ENCODE data around the gene CNGB1.
"Not testable (repeated sequence)": the region's sequence is repeated elsewhere in the genome, so short reads cannot be mapped to it uniquely, and the experiment has no call there.

The CNGB1 gene

GRCh38 chr16:57918994-57919393 lies 51.9 kb downstream of the CNGB1 start:
- Histone ChIP-seq H3K4me2 (ENCODE audit: low read length) (no peak overlapping the region), H3K36me3 (ENCODE audit: insufficient read depth, low read length) (no peaks in the 10 kb centered on the region), H3K4me3 (ENCODE audit: low read length) (no peak overlapping the region), H3K9me3 (replicated peaks; ENCODE audit: low read length) (no peaks in the 10 kb centered on the region), H3K4me1 (ENCODE audit: control insufficient read depth, insufficient read depth, low read length) (no peaks in the 10 kb centered on the region), H3K27me3 (ENCODE audit: control insufficient read depth, insufficient read depth, low read length) (peaks cover 54% of the 10 kb centered on the region), H3K9ac (ENCODE audit: low read depth, low read length) (no peak overlapping the region)

- Histone ChIP-seq H3K27me3 (ENCODE audit: control insufficient read depth, insufficient read depth, low read length) (peaks cover 54% of the 10 kb centered on the region), H3K4me1 (ENCODE audit: control insufficient read depth, insufficient read depth, low read length) (no peaks in the 10 kb centered on the region), H3K36me3 (ENCODE audit: insufficient read depth, low read length) (no peaks in the 10 kb centered on the region), H3K4me3 (ENCODE audit: low read length) (no peak overlapping the region), H3K4me2 (ENCODE audit: low read length) (no peak overlapping the region), H3K9me3 (replicated peaks; ENCODE audit: low read length) (no peaks in the 10 kb centered on the region), H3K9ac (ENCODE audit: low read depth, low read length) (no peak overlapping the region)
Measured at GRCh38 chr16:57918444-57918843, 52.5 kb downstream of the CNGB1 start.

- not testable (repeated sequence) for H3K4me1 ChIP-seq (ENCODE audit: control insufficient read depth, insufficient read depth, low read length); H3K4me2 ChIP-seq (ENCODE audit: low read length); H3K36me3 ChIP-seq (ENCODE audit: insufficient read depth, low read length); H3K9me3 ChIP-seq (replicated peaks; ENCODE audit: low read length); H3K9ac ChIP-seq (ENCODE audit: low read depth, low read length); H3K4me3 ChIP-seq (ENCODE audit: low read length)
- H3K27me3 ChIP-seq (ENCODE audit: control insufficient read depth, insufficient read depth, low read length): peaks cover 51% of the 10 kb centered on the region
Measured at GRCh38 chr16:57917929-57918328, 53.0 kb downstream of the CNGB1 start.

GRCh38 chr16:57917489-57917888 lies 53.4 kb downstream of the CNGB1 start:
- H3K9ac ChIP-seq (ENCODE audit: low read depth, low read length); H3K36me3 ChIP-seq (ENCODE audit: insufficient read depth, low read length); H3K4me1 ChIP-seq (ENCODE audit: control insufficient read depth, insufficient read depth, low read length); H3K4me3 ChIP-seq (ENCODE audit: low read length); H3K4me2 ChIP-seq (ENCODE audit: low read length); H3K9me3 ChIP-seq (replicated peaks; ENCODE audit: low read length): not testable (repeated sequence)
- peaks cover 56% of the 10 kb centered on the region for H3K27me3 ChIP-seq (ENCODE audit: control insufficient read depth, insufficient read depth, low read length)

DNA sequence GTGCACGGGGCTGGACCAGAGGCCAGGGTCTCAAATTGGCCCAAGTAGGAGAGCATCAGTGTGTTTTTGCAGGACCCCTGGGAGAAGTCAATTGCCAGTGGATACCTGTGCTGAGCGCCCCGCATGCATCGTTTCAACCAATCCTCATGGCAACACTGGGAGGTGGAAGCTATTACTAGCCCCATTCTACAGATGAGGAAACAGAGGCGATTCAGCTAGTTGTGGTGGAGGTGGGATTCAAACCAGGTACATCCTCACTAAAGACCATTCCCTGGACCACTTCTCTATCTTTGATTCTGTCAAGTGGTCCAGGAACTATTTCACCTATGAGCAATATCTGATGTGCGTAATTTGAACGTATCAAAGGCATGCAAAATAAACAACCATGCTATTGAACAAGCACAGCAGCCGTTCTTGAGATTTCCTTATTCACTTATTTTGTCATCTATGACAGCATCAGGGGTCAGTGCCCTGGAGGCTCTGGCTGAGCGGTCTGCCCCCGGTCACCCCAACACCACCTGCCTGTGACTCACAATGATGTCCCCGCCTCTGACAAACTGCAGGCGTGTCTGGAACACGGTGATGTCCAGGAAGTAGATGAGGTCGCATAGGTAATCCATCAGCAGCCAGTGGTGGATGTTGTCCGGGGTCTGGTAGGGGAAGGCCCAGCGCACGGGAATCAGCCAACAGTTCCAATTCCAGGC lies 54.0 kb downstream of the CNGB1 start:
- Histone ChIP-seq H3K4me2 (ENCODE audit: low read length) (no peak overlapping the region), H3K9me3 (replicated peaks; ENCODE audit: low read length) (no peaks in the 10 kb centered on the region), H3K9ac (ENCODE audit: low read depth, low read length) (no peak overlapping the region), H3K27me3 (ENCODE audit: control insufficient read depth, insufficient read depth, low read length) (peaks cover 61% of the 10 kb centered on the region), H3K4me3 (ENCODE audit: low read length) (no peak overlapping the region), H3K4me1 (ENCODE audit: control insufficient read depth, insufficient read depth, low read length) (no peaks in the 10 kb centered on the region), H3K36me3 (ENCODE audit: insufficient read depth, low read length) (no peaks in the 10 kb centered on the region)

- H3K36me3 ChIP-seq (ENCODE audit: insufficient read depth, low read length): no peaks in the 10 kb centered on the region
- no peaks in the 10 kb centered on the region for H3K9me3 ChIP-seq (replicated peaks; ENCODE audit: low read length)
- no peak overlapping the region for H3K4me2 ChIP-seq (ENCODE audit: low read length)
- no peaks in the 10 kb centered on the region for H3K4me1 ChIP-seq (ENCODE audit: control insufficient read depth, insufficient read depth, low read length)
- peaks cover 60% of the 10 kb centered on the region for H3K27me3 ChIP-seq (ENCODE audit: control insufficient read depth, insufficient read depth, low read length)
- H3K9ac ChIP-seq (ENCODE audit: low read depth, low read length): no peak overlapping the region
- no peak overlapping the region for H3K4me3 ChIP-seq (ENCODE audit: low read length)
Measured at GRCh38 chr16:57915811-57916488, 55.0 kb downstream of the CNGB1 start.

DNA sequence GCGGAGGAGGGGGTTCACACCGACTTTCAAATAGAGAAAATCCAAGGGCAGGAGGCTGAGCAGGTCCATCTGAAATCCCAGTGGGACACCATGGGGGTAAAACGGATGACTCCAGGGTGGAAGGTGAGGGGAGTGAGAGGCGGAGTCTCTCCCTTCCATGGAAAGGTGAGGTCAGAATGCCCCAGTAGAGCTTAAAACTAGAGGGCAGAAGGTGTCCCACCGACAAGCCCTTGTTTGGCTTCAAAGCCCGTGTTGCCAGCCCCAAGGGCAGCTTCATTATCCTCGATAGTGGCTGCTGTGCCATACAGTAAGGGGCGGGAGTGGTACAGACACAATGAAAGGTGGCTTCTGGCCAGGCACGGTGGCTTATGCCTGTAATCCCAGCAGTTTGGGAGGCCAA lies 55.7 kb downstream of the CNGB1 start:
- no peak overlapping the region for H3K9ac ChIP-seq (ENCODE audit: low read depth, low read length)
- H3K9me3 ChIP-seq (replicated peaks; ENCODE audit: low read length): no peaks in the 10 kb centered on the region
- no peaks in the 10 kb centered on the region for H3K4me1 ChIP-seq (ENCODE audit: control insufficient read depth, insufficient read depth, low read length)
- no peaks in the 10 kb centered on the region for H3K36me3 ChIP-seq (ENCODE audit: insufficient read depth, low read length)
- H3K4me2 ChIP-seq (ENCODE audit: low read length): no peak overlapping the region
- H3K4me3 ChIP-seq (ENCODE audit: low read length): no peak overlapping the region
- H3K27me3 ChIP-seq (ENCODE audit: control insufficient read depth, insufficient read depth, low read length): peaks cover 60% of the 10 kb centered on the region

GRCh38 chr16:57914244-57915173 lies 56.4 kb downstream of the CNGB1 start:
- Histone ChIP-seq H3K9ac (ENCODE audit: low read depth, low read length) (no peak overlapping the region), H3K36me3 (ENCODE audit: insufficient read depth, low read length) (no peaks in the 10 kb centered on the region), H3K4me2 (ENCODE audit: low read length) (no peak overlapping the region), H3K4me3 (ENCODE audit: low read length) (no peak overlapping the region), H3K4me1 (ENCODE audit: control insufficient read depth, insufficient read depth, low read length) (no peaks in the 10 kb centered on the region), H3K9me3 (replicated peaks; ENCODE audit: low read length) (no peaks in the 10 kb centered on the region), H3K27me3 (ENCODE audit: control insufficient read depth, insufficient read depth, low read length) (peaks cover 54% of the 10 kb centered on the region)

GRCh38 chr16:57912529-57913260 lies 58.2 kb downstream of the CNGB1 start:
- no peak overlapping the region for H3K4me2 ChIP-seq (ENCODE audit: low read length)
- H3K4me1 ChIP-seq (ENCODE audit: control insufficient read depth, insufficient read depth, low read length): no peaks in the 10 kb centered on the region
- no peaks in the 10 kb centered on the region for H3K9me3 ChIP-seq (replicated peaks; ENCODE audit: low read length)
- H3K27me3 ChIP-seq (ENCODE audit: control insufficient read depth, insufficient read depth, low read length): peaks cover 52% of the 10 kb centered on the region
- no peaks in the 10 kb centered on the region for H3K36me3 ChIP-seq (ENCODE audit: insufficient read depth, low read length)
- no peak overlapping the region for H3K9ac ChIP-seq (ENCODE audit: low read depth, low read length)
- no peak overlapping the region for H3K4me3 ChIP-seq (ENCODE audit: low read length)

DNA sequence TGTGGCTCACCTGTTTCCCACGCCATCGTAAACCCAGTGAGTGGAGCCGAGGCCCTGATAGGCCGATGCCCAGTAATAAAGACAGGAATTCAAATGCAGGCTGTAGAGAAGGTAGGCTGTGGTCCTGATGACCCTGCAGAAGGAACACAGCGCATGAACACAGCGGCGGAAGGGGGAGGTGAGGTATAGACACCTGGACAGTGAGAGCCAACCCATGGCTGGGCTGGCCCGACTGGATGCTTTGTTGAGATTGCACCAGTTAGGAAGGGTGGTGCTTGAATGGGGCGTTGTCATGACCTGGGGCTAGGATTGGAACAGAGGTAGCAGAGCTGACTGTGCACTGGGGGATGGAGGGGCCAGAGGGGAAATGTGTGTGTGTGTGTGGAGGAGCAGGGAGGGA lies 59.2 kb downstream of the CNGB1 start:
- peaks cover under 1% of the 10 kb centered on the region for H3K4me1 ChIP-seq (ENCODE audit: control insufficient read depth, insufficient read depth, low read length)
- no peak overlapping the region for H3K9ac ChIP-seq (ENCODE audit: low read depth, low read length)
- H3K9me3 ChIP-seq (replicated peaks; ENCODE audit: low read length): no peaks in the 10 kb centered on the region
- H3K36me3 ChIP-seq (ENCODE audit: insufficient read depth, low read length): no peaks in the 10 kb centered on the region
- no peak overlapping the region for H3K4me3 ChIP-seq (ENCODE audit: low read length)
- no peak overlapping the region for H3K4me2 ChIP-seq (ENCODE audit: low read length)
- H3K27me3 ChIP-seq (ENCODE audit: control insufficient read depth, insufficient read depth, low read length): peaks cover 51% of the 10 kb centered on the region

DNA sequence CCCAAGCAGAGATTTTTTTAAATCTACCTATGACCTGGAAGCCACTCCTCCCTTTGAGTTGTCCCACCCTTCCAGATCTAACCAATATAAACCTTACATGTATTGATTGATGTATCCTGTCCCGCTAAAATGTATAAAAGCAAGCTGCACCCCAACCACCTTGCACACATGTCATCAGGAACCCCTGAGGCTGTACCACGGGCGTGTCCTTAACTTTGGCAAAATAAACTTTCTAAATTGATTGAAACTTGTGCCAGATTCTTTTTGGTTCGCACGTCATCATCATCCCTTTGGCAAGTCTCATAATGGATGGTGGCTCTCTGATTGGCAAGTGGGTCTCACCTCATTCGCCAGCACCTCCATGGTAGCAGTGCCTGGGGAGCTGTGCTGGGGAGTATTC lies 60.2 kb downstream of the CNGB1 start:
- Histone ChIP-seq H3K27me3 (ENCODE audit: control insufficient read depth, insufficient read depth, low read length) (peaks cover 53% of the 10 kb centered on the region), H3K4me3 (ENCODE audit: low read length) (no peak overlapping the region), H3K9me3 (replicated peaks; ENCODE audit: low read length) (no peaks in the 10 kb centered on the region), H3K36me3 (ENCODE audit: insufficient read depth, low read length) (no peaks in the 10 kb centered on the region), H3K9ac (ENCODE audit: low read depth, low read length) (no peak overlapping the region), H3K4me1 (ENCODE audit: control insufficient read depth, insufficient read depth, low read length) (peaks cover 6% of the 10 kb centered on the region), H3K4me2 (ENCODE audit: low read length) (no peak overlapping the region)

Measured in skeletal muscle satellite cell (primary cell).